C4-2B (cell line): ENCODE results near the gene DDX60.
"Not testable (repeated sequence)": the region's sequence is repeated elsewhere in the genome, so short reads cannot be mapped to it uniquely, and the experiment has no call there.

Source experiments
- H3K27ac ChIP-seq: fragments of 450-650 bp; 2 replicates; pipeline ENCODE4 v1.5.1; 2017
- CTCF ChIP-seq: fragments of 450-650 bp; conservative IDR thresholded peaks from 2 replicates; pipeline ENCODE4 v1.5.1; 2017; ENCODE audit warnings: mild to moderate bottlenecking
- ZFX ChIP-seq: fragments of 450-650 bp; IDR thresholded peaks from 2 replicates; pipeline ENCODE4 v1.6.1; 2017

DDX60 gene

GRCh38 chr4:168337550-168337940, 19.0 kb upstream of the DDX60 start:
- H3K27ac ChIP-seq: no peak overlapping the region
- TF ChIP-seq CTCF: no peak
- TF ChIP-seq ZFX: no peak

GRCh38 chr4:168336837-168337549, 18.4 kb upstream of the DDX60 start:
- TF ChIP-seq ZFX: no peak
- TF ChIP-seq CTCF: no peak
- H3K27ac ChIP-seq: no peak overlapping the region

DNA sequence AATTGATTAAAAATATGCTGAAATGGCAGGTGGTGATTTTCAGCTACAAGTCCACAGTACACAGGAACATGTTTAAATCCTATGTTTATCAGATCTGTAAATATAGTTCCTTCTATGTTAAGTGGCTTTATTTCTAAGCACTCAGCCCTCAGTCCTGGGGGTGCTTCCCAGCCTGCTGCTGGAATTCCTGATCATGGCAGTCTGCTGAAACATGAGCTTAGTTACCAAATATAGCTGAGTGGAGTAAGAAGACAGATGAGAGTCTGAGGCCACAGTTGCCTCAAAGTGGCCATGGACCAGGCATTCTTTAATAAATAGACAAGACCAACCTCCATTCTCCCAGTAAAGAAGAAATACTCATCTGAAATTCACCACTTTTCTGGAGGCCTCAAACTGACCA, 17.1 kb upstream of the DDX60 start:
- TF ChIP-seq ZFX (no peak), CTCF (no peak)
- no peak overlapping the region for H3K27ac ChIP-seq

DNA sequence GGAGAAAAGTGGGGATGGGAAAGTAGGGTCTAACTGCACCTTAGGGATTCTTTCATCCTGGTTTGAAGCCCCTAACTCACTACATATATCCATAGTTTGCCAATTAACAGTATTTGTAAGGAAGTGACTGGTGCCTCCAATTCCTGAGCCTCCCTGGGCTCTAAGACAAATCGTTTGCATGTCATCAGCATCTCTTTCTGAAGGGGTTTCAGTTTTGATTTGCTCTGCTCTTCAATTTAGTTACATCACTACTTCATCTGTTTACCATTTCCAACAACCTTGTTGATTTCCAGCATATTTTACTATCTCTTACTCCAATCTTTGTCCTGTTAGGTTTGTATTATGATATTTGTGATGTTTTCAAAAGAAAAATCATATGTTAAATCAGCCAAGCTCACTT, 15.5 kb upstream of the DDX60 start:
- TF ChIP-seq ZFX: no peak
- no peak overlapping the region for H3K27ac ChIP-seq

DNA sequence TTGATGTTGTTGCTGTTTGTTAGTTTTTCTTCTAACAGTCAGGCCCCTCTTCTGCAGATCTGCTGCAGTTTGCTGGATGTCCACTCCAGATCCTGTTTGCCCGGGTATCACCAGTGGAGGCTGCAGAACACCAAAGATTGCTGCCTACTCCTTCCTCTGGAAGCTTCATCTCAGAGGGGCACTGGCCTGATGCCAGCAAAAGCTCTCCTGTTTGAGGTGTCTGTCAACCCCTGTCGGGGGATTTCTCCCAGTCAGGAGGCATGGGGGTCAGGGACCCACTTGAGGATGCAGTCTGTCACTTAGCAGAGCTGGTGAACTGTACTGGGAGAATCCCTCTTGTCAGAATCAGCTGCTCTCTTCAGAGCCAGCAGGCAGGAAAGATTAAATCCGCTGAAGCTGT, 12.0 kb upstream of the DDX60 start:
- H3K27ac ChIP-seq: not testable (repeated sequence)

DNA sequence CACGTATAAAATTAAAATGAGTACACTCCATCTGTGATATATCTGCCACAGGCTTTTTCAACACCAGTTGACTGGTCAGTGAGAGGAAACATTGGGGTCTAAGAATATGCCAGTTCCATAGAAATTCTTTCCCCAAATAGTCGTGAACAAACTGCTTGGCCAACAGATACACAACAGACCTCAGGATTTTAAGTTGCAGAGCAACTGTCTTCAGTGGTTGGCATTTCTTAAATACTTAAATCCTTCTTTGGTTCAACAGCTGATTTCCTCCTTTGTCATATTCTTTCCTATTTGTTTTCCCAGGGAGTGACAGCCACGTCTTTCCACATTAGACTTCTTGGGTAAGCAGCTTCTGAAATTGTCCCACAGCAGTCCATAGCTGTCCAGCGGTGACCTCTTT, 7.0 kb upstream of the DDX60 start:
- TF ChIP-seq CTCF (no peak), ZFX (no peak)
- H3K27ac ChIP-seq: no peak overlapping the region

DNA sequence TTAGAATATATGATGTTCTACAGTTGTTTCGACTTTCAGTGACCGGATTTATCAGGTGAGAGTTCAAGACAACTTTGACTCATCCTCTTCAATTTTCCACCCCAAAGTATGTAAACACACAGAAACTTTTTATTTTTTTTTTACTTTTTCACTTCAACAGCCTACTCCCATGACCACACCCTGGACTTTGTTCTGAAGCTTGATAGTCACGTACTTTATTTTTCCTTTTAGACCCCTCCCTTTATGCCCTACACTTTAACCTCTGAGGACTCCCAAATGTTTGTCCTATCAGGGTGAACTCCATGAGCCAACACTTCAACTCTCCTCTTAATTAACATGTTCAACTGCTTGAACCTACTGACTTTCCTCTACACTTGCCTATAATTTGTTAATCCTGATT, 2.5 kb upstream of the DDX60 start:
- H3K27ac ChIP-seq: no peak overlapping the region
- no peak for TF ChIP-seq ZFX
- no peak for TF ChIP-seq CTCF

GRCh38 chr4:168319486-168320019, 1.0 kb upstream of the DDX60 start:
- no peak overlapping the region for H3K27ac ChIP-seq
- no peak for TF ChIP-seq CTCF
- no peak for TF ChIP-seq ZFX
